DMS153 treated with DMSO at 0.1 percent for 48 hours (cell line): Measurements from ENCODE around the gene VPS8.
"Not testable (repeated sequence)": the region's sequence is repeated elsewhere in the genome, so short reads cannot be mapped to it uniquely, and the experiment has no call there.

Source experiments
- DNase-seq: peaks from one replicate; lab custom pipeline; 2025; ENCODE audit not compliant: unreplicated experiment; lab: John Stamatoyannopoulos, UW

VPS8 gene

GRCh38 chr3:184848934-184849333 lies 37.0 kb downstream of the VPS8 start:
- no peak for DNase-seq

DNA sequence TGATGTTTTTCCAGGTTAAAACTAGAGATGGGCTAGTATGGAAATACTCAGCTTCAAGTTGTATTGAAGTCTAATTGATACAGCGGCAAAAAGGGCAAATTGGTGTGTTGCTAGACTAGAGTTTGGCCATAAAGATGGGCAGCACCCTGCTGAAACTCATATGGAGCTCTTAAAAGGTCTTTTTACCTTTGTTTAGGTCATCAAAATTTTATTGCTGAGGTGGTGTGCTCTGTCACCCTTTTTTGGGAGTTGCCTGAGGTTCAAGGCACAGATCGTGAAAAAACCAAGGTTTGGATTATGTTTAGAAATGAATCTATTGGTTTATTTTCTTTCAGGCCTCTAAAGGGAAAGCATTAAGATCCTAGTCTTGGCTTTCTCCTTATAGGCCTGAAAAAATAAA lies 38.2 kb downstream of the VPS8 start:
- DNase-seq, result no peak

DNA sequence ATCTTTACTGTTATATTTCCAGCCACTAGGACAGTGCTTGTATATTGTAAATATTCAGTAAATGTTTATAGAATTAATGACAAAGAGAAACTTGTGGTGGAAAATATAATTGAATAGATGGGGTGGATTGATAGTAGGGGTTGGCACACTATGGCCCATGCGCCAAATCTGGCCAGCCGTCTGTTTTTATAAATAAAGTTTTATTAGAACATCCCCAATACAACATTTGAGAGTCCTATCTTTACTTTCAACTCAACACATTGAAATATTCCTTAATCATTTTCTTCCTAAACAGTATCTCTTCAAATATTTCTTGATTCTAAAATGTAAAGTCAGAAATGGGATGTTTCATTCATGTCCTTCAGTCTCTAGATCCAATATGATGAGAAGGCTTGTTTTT lies 45.1 kb downstream of the VPS8 start:
- DNase-seq, result no peak

DNA sequence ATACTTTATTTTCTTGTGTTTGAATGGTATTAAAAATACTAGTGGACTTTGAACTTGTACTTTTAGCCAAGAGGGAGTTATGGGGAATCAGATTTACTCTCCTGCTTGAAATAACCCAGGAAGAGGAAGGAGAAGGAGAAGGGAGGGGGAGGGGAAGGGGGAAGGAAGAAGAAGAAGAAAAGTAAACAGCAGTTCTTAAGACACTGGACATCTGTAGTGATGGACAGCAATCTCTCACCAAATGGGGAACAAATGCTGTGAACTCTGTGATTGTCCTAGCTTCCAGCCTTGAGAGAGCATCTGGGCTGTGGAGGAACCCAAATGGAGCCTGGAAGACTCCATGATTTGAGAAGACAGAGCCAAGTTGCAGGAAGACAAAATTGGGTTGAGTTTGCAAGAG lies 52.0 kb downstream of the VPS8 start:
- DNase-seq, result no peak

GRCh38 chr3:184868477-184868876 lies 56.5 kb downstream of the VPS8 start:
- DNase-seq, result no peak

DNA sequence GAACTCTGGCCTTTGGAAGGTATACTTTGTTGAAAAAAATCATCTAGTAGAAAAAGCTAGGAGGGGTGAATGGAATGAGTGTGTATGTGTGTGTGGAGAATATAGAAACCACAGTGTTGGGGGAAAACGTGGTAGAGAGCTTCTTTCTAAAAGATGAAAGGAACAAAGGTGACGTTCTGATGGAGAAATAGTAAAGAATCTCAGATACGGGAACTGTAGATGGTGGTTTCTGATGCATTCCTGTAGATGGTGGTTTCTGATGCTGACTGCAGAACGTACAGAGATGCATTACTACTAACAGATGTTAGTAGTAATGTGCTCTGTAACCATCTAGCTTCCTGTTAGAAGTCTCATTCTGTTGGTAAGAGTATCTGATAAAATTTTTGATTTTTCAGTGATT lies 60.2 kb downstream of the VPS8 start:
- DNase-seq, result no peak

GRCh38 chr3:184873141-184873540 lies 61.2 kb downstream of the VPS8 start:
- no peak for DNase-seq

DNA sequence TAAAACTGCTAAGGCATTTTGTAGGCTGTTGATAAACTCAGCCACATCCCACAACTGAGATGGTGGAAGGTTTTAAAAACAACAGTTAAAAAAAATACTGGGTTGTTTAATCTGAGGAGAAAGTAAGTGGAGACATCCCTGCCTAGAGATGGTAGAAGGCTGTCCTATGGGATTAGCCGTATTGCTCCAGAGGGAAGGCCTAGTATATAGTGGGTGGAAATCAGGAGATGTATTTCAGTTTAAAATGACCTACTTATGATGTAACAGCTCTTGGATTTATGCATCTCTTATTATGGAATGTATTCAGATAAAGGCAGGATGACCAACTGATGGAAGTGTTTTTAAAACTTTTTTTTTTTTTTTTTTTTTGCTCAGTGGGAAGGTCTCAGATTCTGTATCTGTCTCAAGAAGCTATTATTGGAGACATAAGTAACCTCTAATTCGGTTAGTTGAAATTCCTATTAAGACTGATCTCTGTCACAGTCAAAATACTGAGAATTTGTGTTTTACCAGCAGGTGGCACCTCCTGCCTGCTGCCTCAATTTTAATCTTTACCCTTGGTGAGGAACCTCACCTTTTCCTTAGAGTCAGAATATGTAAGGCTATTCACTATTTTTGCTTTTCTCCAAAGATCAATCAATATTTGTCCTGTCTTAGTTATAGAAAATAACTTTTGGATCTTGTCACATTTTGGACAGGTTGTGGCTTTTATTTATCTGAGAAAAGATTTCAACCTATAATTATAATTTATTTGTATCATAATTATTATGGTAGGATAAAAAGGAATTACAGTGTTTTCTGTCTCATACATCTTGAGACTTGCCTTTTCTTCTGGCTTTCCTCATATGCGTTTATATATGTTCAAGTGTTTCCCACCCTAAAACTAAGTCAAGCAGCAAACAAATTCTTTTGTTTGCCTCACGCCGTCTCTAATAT lies 63.0 kb downstream of the VPS8 start:
- DNase-seq, result peak; percentile 21

GRCh38 chr3:184880276-184881019 lies 68.5 kb downstream of the VPS8 start:
- no peak for DNase-seq

DNA sequence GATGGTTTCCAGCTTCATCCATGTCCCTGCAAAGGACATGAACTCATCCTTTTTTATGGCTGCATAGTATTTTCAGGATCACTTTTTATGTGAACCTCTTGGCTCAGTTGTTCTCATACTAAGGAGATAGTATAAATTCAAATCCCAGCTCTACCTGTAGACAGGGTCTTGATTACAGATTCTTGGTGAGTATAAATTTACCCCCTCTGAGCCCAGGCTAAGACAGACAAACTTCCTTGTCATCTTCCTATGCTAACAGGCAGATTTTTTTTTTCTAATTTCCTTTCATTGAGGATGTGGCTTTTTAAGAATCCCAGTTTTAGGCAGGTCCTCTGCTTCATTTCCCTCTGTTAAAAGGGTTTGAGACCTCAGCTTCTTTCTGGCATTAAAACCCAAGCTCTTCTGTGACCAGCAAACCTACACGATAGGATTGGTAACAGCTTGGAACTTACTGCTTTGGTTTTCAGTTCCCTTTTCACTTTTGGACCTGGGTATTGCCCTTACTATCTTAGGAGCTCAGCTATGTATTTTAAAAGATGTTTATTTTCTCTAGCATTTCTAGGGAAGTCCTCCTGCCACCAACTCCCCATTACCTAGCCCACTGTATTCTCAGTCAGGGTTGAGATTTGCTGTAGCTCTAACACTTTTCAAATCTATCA lies 72.5 kb downstream of the VPS8 start:
- DNase-seq, result no peak

DNA sequence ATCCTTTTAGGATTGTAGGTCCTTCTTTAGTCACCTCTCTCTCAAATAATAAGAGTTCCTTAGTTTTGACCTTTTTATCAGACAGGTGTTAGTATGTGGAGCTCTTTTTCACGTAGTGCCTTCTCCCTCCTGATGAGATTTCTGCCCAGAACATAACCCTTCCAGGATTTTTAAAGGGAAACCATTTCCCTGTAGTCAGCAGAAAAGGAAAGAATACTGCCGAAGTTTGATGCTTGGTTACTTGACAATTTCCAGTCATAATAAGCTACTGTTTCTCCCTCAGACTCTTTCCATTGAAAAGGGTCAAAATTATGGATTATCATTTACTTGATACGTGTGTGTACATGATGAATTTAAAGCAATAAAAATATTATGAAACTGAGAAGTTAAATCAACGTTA lies 73.1 kb downstream of the VPS8 start:
- no peak for DNase-seq

DNA sequence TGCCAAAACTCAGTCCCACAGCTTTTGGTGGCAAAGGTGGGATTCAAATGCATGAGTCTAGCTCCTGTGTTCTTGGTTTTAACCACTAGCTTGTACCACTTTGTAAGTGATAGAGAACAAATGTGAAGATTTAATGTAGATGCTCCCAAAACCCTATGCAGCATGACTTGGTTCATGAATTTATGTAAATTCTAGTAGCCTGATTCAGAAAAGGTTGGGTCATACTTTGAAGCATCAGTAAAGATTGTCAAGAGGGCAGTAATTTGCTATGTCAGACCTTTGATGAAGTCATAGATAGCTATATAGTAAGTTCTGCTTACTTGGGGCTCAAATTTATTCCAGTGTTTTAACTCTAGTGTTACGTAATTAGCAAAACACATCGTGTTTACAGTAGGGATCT lies 75.6 kb downstream of the VPS8 start:
- no peak for DNase-seq

DNA sequence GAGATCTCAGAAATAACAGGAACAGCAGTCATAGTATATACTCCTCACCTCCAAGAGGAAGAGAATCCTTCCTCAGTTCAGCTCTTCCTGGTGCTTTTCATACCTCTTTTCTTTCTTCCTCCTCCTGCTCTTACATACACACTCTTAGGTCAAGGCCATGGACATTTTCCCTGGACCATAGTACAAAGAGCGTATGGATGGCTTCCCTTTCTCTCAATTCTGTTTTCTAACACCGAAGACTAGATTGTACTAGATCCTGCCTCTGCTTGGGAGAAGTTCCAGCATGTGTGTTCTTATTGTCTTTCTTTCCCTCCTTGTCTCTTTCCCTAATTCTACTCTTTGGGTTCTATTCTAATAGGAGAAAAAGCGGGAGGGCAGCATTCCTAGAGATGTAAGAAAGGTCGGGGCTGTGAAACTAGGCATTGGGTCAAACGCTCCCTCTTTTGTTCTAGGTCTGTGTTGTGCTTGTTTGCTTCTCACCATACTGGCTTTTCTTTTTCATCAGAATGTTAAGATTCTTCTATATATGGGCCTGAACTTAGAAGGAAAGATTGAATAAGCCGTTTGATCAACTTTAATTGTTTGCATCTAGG lies 77.4 kb downstream of the VPS8 start:
- no peak for DNase-seq

DNA sequence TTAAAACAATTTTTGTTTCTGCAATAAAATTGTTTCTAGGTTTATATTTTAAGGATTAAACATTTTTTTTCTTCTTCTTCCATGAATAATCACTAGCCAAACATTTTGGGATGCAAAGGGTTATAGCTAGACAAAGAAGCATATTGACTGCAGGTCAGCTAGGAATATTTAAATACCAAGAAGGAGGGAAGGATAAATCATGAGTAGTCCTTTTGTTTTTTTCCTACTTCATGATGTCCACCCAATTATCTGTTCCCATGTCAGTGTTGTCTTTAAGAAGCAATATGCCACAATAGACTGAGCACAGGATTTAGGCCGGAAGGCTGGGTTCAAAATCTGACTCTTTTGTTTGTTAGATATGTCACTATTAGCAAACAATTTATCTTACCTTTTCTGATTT lies 82.1 kb downstream of the VPS8 start:
- no peak for DNase-seq

GRCh38 chr3:184895350-184895749 lies 83.4 kb downstream of the VPS8 start:
- DNase-seq, result no peak

GRCh38 chr3:184896336-184896735 lies 84.4 kb downstream of the VPS8 start:
- DNase-seq, result no peak

DNA sequence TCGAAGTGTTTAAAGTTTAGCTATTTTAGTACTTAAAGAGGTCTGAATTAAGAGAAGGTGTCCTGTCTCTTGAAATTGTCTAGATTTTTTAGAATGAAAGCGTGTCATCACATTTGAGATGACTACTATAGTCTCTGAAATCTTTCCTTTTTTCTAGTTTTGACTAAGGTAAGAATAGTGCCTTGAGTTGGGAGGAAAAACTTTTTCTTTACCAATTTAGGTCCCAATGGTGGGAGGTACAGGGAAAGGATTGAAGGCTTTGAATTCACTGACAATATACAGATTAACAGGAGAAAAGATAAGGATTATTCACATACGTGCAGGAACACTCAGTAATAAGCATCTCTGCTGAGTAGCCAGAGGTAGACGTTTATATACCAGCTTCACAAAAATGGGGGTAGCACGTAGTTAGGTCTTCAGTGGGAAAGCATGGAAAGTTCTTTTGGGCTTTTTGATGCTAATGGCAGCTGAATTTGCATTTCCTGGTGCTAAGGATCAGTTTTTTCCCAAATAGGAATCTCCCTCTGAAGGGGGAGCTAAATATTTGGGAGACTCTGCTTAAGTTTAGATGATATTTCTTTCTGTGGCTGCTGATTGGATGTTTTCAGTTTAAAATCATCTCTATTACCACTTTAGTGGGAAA lies 88.1 kb downstream of the VPS8 start:
- DNase-seq, result no peak

GRCh38 chr3:184907031-184907430 lies 95.1 kb downstream of the VPS8 start:
- not testable (repeated sequence) for DNase-seq

- DNase-seq, result no peak
These were observed 96.0 kb downstream of the VPS8 start for GRCh38 chr3:184907681-184908649.

GRCh38 chr3:184908859-184909258 lies 96.9 kb downstream of the VPS8 start:
- no peak for DNase-seq
